ENCODE data around the gene FAM8A1.
A peak's percentile ranks its signal among the peaks of the same experiment; 100 is the strongest.

The FAM8A1 gene

DNA sequence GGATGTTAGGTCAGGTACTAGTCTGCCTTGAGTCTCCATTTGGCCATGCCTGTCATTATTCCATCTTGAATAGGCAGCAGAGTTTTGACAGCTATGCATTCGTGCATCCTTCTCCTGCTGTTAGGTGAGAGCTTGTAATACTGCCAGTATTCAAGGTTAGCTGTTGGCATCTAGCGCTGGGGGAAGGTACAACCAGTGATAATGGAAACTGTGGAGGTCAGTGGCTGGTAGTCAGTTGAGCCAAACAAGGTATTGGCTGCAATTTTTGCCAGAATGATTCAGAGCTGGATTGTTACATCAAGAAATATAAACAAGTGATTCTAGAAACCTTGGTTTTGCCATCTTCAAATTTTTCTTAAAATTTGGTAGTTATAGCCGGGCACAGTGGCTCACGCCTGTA lies 6.5 kb downstream of the FAM8A1 start:
- DNase-seq: no peak

GRCh38 chr6:17610835-17611234 lies 10.7 kb downstream of the FAM8A1 start:
- no peak for DNase-seq

DNA sequence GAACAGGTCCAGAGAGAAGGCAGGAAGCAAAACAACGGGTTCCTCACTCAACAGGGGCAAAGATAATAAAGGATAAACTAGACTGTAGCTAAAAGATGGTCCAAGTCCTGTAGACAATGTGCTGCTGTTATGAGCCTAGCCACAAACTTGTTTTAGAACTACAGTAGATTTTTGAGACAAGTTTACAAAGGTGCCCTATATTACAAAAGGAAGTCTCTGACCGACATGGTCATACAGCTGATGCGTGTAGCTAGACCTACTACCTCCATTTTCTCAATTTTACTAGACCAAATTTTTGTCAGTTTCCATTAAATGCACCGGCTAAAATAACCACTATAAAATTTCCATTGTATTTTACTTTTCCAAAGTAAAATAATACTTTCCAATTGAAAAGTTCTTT lies 11.9 kb downstream of the FAM8A1 start:
- no peak for DNase-seq

DNA sequence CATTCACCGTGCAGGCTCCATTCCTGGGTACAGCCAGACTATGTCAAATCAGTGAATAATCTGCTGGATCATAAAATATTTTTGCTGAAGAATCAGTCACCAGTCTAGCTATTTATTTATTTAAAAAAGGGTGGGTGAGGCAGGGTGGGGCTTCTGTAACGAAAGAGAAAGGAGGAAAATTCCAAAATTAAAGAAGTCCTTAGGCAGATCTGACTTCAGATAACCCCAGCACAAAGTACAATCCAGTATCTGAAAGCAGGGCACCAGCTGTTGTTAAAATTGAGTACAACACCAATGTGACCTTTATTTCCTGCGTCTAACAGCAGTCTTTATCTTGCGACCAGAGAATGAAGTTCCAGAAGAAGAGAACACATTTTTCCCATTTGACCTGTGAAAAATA lies 15.7 kb downstream of the FAM8A1 start:
- no peak for DNase-seq

DNA sequence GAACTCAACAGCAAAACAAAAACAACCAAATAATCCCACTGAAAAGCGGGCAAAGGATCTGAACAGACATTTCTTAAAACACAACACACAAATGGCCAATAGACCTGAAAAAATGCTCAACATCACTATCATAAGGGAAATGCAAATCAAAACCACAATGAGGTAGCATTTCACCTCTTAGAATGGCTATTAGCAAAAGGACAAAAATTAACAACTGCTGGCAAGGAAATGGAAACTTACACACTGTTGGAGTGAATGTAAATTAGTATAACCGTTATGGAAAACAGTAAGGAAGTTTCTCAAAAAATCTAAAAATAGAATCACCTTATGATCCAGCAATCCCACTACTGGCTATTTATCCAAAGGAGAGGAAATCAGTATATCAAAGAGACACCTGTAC lies 20.9 kb downstream of the FAM8A1 start:
- no peak for DNase-seq

- peak; percentile 33 to 38 for DNase-seq
These were observed 22.0 kb downstream of the FAM8A1 start for GRCh38 chr6:17622144-17622543.

DNA sequence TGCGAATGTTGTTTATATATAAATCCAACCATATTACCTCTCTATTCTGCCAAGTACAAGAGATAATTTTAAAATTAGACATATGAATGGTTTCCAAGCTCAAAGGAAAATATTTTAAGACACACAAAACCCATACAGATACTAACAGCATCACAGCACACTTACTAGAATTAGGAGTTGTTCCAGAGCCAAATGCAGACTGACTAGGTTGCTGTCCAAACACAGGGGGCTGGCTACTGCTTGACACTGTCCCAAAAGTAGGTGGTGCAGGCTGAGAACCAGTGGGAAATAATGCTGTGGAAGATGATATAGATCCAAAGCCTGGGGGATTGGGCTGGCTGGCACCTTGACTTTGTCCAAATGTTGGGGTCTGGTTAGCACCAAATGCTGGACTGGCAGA lies 24.3 kb downstream of the FAM8A1 start:
- DNase-seq: no peak

GRCh38 chr6:17628873-17629272 lies 28.8 kb downstream of the FAM8A1 start:
- DNase-seq: no peak

DNA sequence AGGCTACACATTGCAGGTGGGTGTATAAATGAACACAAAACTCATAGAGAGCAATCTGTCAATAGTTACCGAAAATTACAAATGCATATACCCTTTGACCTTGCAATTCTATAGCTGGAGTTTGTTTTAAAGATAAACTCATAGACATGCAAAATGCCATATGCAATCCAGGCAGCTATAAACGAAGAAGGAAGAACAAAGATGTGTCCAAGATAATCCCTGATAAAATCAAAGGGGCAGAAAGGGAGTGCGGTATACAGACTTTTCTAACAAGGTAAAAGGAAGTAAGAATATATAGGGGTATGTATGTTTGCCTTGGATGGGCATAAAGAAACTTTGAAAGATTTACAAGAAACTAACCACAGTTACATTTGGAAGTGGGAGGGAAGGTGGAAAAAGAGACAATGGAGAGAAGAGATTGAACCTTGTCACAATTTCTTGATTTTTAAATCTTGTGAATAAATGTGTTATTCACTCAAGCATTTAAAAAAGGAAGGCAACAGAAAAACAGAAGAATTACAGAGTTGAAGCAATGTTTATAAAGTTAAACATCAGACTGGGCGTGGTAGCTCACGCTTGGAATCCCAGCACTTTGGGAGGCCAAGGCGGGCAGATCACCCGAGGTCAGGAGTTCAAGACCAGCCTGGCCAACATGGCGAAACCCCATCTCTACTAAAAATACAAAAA lies 29.9 kb downstream of the FAM8A1 start:
- no peak for DNase-seq

GRCh38 chr6:17630511-17631073 lies 30.5 kb downstream of the FAM8A1 start:
- no peak for DNase-seq

DNA sequence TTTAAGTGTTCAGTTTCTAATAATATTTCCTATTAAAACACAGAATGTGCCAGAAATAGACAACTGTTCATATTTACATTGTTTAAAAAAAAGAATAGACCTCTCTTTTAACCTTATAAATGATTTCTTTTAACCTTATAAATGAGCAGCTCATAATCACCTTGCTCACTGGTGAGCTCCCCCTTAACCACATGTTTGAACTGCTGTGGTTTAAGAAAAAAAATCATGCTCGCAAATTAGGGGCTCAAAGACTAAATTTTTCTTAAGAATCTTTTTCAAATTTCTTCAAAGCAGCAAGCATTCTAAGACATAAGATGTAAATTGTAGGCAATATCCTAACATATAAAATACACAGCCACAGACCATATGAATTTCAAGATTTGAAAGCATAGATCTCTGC lies 32.8 kb downstream of the FAM8A1 start:
- no peak for DNase-seq

DNA sequence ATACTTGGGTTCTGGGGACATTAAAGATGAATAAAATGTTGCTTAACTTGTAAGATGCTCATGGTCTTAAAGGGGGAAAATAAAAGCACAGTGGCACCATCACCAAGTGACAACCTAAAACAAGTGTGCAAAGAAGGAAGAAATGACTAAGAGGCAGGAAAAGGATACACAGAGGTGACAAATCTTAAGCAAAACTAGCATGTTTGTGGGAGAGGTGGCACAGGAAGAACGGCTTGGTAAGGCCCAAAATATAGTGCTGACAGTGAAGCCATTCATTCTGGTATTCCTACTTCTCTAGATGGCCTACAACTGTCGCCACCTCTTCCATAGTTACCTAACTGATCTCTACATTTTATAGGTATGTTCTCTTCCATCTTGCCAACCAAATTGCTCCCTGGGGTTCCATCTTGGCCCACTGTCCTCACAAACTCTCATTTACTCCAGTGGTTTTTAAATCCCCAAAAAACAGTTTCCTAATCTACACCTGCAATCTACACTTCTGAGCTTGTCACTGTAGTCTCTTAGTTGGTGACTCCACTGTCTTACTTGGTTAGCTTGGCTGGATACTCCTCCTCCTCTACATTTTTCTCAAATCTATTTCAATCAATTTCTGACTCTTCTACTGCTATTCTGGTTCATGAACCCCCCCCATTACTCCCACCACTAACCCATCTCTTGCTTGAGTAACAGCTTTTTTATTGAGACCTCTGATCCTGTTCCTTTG lies 33.5 kb downstream of the FAM8A1 start:
- no peak for DNase-seq

GRCh38 chr6:17635568-17635967 lies 35.5 kb downstream of the FAM8A1 start:
- DNase-seq: no peak

DNA sequence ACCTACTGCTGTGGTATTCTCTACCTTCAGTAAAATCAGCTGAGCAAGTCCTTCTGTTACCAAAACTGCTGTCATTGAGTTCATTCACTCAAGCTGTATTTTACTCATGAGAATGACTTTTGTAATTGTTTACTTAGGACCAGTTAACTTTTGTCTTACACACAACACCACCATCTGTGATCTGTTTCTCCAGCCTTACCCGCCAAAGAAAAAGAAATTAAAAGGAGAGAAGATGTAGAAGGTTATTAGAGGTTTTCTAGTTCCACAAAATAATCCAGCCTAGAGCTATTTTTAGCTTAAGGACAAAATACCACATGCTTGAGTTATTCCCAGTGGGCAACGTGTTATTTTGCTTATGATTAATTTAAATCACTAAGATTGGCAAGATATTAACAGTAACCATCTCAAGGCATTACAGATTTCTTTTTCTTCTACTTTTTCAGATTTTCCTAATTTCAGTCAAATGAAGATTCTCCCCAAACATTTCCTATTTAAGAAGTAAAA lies 38.2 kb downstream of the FAM8A1 start:
- DNase-seq: no peak

- no peak for DNase-seq
These were observed 40.4 kb downstream of the FAM8A1 start for GRCh38 chr6:17640477-17640917.

DNA sequence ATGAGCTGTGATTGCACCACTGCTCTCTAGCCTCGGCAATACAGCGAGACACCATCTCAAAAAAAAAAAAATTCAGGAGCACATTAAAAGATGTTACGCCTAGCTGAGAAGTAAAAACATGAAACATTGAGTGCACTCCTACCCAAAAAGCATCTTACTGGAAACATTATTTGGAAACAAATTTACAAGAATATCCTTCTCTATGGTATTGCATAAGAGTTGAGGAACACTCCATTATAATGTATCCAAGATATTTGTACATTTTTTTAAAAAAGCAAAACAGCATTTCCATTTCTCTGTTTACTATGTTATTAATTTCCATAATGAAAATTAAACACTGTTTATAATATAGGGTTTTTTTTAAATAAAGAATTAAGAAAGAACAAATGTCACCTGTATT lies 48.6 kb downstream of the FAM8A1 start:
- no peak for DNase-seq

DNA sequence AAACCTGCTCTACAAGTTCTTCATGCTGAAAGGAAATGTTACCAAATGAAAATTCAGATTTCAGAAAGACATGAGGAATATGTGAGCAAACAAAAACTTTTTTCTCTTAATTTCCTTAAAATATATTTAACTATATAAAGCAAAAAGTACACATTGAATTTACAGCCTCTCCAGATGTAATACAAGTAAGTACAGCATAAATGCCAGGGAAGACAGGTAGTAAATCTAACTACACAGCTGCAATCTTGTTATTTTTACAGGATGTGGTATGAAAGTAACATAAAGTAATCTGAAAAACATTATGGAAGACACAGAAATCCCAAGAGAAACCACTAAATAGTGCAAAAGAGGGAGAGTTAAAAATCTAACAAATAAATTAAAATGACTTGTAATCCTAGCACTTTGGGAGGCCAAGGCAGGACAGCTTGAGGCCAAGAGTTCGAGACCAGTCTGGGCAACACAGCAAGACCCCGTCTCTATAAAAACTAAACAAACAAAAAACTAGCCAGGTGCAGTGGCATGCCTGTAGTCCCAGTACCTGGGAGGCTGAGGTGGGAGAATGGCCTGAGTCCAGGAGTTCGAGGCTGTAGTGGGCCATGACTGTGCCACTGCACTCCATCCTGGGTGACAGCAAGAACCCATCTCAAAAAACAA lies 50.7 kb downstream of the FAM8A1 start:
- no peak for DNase-seq

GRCh38 chr6:17653198-17653882 lies 53.2 kb downstream of the FAM8A1 start:
- DNase-seq: no peak

DNA sequence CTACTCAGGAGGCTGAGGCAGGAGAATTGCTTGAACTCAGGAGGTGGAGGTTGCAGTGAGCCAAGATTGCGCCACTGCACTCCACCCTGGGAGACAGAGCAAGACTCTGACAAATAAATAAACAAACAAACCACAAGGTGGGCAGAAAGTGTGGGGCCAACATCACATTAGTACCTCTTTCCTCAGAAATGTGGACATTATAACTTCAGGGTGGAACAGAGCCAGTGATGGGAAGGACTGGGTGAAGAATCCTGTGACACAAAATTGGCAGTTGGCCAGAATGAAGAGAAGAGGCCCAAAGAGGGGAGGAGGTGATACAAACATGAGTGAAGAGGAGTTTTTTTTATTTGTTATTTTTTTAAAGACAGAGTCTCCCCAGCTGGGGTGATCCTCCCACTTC lies 56.0 kb downstream of the FAM8A1 start:
- DNase-seq: no peak

GRCh38 chr6:17656644-17657043 lies 56.5 kb downstream of the FAM8A1 start:
- DNase-seq: no peak

Measured in NCI-H524 (cell line).